ENCODE results near the gene DIP2A.
"Not testable (repeated sequence)": the region's sequence is repeated elsewhere in the genome, so short reads cannot be mapped to it uniquely, and the experiment has no call there.

Gene DIP2A

DNA sequence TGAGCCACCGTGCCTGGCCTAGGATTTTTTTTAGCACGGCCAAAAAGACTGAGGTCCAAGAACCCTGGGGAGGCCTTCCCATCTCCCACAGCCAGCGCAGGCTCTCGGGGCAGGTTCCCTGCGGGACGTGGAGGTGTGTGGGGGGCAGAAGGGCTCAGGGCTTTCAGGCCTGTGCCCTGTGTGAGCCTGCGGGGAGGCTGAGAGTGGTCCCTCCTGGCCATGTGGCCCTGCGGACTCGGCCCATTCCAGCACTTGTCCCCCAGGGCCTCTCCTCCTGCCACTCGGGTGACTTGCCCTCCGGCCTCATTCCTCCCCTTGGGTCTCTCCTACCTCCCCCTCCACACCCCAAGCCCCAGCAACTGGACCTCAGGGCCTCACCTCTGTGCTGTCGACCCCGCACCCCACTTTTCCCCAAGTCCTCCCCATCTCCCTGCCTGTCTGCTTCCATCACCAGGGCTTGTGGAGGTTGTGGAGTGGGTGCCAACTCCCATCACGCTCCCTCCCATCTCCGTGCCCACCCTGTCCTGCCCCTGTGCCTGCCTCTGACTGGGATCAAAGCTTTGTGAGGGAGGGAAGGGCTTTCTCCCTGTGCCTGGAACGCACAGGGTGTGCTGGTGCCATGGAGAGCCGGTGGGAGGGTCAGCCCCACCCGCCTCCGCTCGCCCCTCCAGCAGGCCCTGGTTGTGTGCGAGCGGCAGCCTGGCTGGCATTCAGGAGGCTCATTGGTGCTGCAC is 32.2 kb upstream of the DIP2A start:
- H3K9me3 ChIP-seq (ENCODE audit: low read length) = no peaks in the 10 kb centered on the region
- H3K36me3 ChIP-seq (ENCODE audit: insufficient read depth, low read length) = peaks cover 40% of the 10 kb centered on the region
- no peak overlapping the region for H3K27ac ChIP-seq (ENCODE audit: low read depth, low read length)
- no peaks in the 10 kb centered on the region for H3K4me1 ChIP-seq (ENCODE audit: insufficient read depth, low read length)
- no peak overlapping the region for H3K9ac ChIP-seq (ENCODE audit: low read length)
- H3K27me3 ChIP-seq (ENCODE audit: control insufficient read depth in 1 of 2, insufficient read depth in 2 of 2, low read length in 2 of 2) = no peaks in the 10 kb centered on the region
- no peak overlapping the region for H3K4me3 ChIP-seq (ENCODE audit: low read depth in 1 of 2, low read length in 2 of 2)

DNA sequence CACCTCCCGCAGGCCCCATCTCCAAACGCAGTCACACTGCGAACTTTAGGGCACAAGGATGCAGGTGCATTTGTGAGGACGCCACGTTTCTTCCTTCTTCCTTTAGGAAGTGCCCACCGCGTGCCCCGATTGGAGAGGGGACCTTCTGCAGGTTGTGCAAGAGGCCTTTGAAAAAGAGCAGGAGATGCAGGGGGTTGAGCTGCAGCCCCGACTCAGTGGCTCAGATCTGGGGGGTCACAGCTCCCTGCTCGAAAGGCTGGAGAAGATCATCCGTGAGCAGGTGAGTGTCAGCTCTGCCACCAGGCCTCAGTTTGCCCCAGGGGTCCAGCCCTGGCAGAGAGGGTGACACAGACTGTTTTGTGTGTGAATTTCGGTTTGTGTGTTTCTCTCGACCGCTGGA is 31.2 kb upstream of the DIP2A start:
- Histone ChIP-seq H3K36me3 (ENCODE audit: insufficient read depth, low read length) (peaks cover 50% of the 10 kb centered on the region), H3K9ac (ENCODE audit: low read length) (no peak overlapping the region)

DNA sequence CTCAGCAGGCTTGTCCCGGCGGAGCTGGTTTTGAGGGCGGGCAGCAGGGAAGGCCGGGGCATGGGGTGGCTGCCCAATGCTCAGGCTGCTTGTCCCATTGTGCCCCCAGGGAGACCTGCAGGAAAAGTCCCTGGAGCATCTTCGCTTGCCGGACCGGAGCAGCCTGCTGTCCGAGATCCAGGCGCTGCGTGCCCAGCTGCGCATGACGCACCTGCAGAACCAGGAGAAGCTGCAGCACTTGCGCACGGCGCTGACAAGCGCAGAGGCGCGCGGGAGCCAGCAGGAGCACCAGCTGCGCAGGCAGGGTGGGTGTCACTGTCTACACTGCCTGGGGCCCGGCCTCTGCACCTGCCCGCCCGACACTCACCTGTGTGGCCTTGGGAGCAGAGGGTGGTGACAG is 30.4 kb upstream of the DIP2A start:
- Histone ChIP-seq H3K4me3 (ENCODE audit: low read depth in 1 of 2, low read length in 2 of 2) (no peak overlapping the region), H3K9ac (ENCODE audit: low read length) (no peak overlapping the region), H3K27ac (ENCODE audit: low read depth, low read length) (no peak overlapping the region), H3K9me3 (ENCODE audit: low read length) (no peaks in the 10 kb centered on the region), H3K4me1 (ENCODE audit: insufficient read depth, low read length) (no peaks in the 10 kb centered on the region), H3K27me3 (ENCODE audit: control insufficient read depth in 1 of 2, insufficient read depth in 2 of 2, low read length in 2 of 2) (no peaks in the 10 kb centered on the region), H3K36me3 (ENCODE audit: insufficient read depth, low read length) (peaks cover 50% of the 10 kb centered on the region)

More for the DNA sequence above, 31.2 kb upstream of the DIP2A start:
- no peaks in the 10 kb centered on the region for H3K9me3 ChIP-seq (ENCODE audit: low read length)
- no peaks in the 10 kb centered on the region for H3K4me1 ChIP-seq (ENCODE audit: insufficient read depth, low read length)
- H3K27ac ChIP-seq (ENCODE audit: low read depth, low read length) = no peak overlapping the region
- H3K27me3 ChIP-seq (ENCODE audit: control insufficient read depth in 1 of 2, insufficient read depth in 2 of 2, low read length in 2 of 2) = no peaks in the 10 kb centered on the region
- no peak overlapping the region for H3K4me3 ChIP-seq (ENCODE audit: low read depth in 1 of 2, low read length in 2 of 2)

DNA sequence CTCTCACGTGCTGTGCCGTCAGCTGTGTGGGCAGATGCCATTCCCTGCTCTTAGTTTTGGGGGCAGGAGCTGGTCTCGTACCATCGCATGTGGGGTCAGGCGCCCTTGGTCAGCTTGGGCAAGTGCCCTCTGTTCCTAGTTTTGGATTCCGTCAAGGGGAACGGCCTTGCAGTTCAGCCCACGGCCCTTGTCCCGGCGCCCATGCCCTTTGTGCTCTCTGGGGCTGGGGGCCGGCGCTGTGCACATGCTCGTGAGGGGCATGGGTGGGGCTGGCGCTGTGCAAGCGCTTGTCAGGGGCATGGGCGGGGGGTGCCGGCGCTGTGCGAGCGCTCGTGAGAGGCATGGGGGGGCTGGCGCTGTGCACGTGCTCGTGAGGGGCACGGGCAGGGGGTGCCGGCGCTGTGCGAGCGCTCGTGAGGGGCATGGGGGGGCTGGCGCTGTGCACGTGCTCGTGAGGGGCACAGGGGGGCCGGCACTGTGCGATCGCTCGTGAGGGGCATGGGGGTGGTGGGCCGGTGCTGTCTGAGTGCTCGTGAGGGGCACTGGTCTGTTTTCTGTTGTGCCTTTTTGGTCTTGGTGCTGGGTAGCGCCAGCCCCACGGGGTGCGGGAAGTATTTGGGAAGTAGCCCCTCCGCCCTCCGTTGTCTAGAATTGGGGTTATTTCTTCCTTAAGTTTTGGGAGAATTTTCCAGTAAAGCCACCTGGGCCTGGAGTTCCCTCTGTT is 29.5 kb upstream of the DIP2A start:
- no peaks in the 10 kb centered on the region for H3K27me3 ChIP-seq (ENCODE audit: control insufficient read depth in 1 of 2, insufficient read depth in 2 of 2, low read length in 2 of 2)
- H3K4me1 ChIP-seq (ENCODE audit: insufficient read depth, low read length) = no peaks in the 10 kb centered on the region
- no peak overlapping the region for H3K4me3 ChIP-seq (ENCODE audit: low read depth in 1 of 2, low read length in 2 of 2)
- H3K27ac ChIP-seq (ENCODE audit: low read depth, low read length) = no peak overlapping the region
- peaks cover 50% of the 10 kb centered on the region for H3K36me3 ChIP-seq (ENCODE audit: insufficient read depth, low read length)
- H3K9me3 ChIP-seq (ENCODE audit: low read length) = no peaks in the 10 kb centered on the region
- no peak overlapping the region for H3K9ac ChIP-seq (ENCODE audit: low read length)

DNA sequence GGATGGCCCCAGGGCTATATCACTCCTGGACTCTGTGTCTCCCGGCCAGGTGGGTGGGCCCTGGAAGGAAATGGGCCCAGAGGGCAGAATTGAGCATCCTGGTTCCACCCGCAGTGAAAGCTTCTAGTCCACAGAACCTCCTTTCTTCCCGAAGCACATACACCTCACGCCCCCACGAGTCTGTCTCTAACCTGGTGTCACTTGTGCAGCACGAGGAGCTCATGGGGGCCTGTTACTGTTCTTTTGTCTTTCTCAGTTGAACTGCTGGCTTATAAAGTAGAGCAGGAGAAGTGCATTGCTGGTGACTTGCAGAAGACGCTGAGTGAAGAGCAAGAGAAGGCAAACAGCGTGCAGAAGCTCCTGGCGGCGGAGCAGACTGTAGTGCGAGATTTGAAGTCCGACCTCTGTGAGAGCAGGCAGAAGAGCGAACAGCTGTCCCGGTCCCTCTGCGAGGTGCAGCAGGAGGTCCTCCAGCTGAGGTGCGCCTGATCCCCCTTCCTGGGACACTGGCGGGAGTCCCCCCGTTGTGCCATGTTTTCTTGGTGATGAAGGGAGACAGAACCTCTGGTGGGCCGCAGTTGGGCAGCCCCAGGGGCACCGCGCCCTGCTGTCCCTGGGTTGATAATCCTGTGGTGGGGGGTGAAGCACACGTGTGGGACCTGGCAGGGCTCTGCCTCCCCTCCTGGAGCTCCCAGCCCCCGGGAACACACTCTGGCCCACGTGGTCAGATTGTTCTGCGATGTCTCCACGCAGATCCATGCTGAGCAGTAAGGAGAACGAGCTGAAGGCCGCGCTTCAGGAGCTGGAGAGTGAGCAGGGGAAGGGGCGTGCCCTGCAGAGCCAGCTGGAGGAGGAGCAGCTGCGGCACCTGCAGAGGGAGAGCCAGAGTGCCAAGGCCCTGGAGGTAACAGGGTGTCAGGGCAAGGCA is 28.7 kb upstream of the DIP2A start:
- Histone ChIP-seq H3K36me3 (ENCODE audit: insufficient read depth, low read length) (peaks cover 50% of the 10 kb centered on the region), H3K9ac (ENCODE audit: low read length) (no peak overlapping the region), H3K4me3 (ENCODE audit: low read depth in 1 of 2, low read length in 2 of 2) (no peak overlapping the region), H3K9me3 (ENCODE audit: low read length) (no peaks in the 10 kb centered on the region), H3K27me3 (ENCODE audit: control insufficient read depth in 1 of 2, insufficient read depth in 2 of 2, low read length in 2 of 2) (no peaks in the 10 kb centered on the region), H3K4me1 (ENCODE audit: insufficient read depth, low read length) (no peaks in the 10 kb centered on the region), H3K27ac (ENCODE audit: low read depth, low read length) (no peak overlapping the region)

DNA sequence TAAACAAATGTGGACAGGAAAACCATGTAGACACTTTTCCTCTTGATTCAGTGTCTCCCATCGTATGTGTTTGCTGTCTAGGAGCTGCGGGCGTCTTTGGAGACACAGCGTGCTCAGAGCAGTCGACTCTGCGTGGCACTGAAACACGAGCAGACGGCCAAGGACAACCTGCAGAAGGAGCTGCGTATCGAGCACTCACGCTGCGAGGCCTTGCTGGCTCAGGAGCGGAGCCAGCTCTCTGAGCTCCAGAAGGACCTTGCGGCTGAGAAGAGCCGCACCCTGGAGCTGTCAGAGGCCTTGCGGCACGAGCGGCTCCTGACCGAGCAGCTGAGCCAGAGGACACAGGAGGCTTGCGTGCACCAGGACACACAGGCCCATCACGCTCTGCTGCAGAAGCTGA is 27.2 kb upstream of the DIP2A start:
- Histone ChIP-seq H3K4me1 (ENCODE audit: insufficient read depth, low read length) (no peaks in the 10 kb centered on the region), H3K4me3 (ENCODE audit: low read depth in 1 of 2, low read length in 2 of 2) (no peak overlapping the region), H3K27me3 (ENCODE audit: control insufficient read depth in 1 of 2, insufficient read depth in 2 of 2, low read length in 2 of 2) (no peaks in the 10 kb centered on the region), H3K27ac (ENCODE audit: low read depth, low read length) (no peak overlapping the region), H3K36me3 (ENCODE audit: insufficient read depth, low read length) (peaks cover 54% of the 10 kb centered on the region), H3K9ac (ENCODE audit: low read length) (no peak overlapping the region), H3K9me3 (ENCODE audit: low read length) (no peaks in the 10 kb centered on the region)

DNA sequence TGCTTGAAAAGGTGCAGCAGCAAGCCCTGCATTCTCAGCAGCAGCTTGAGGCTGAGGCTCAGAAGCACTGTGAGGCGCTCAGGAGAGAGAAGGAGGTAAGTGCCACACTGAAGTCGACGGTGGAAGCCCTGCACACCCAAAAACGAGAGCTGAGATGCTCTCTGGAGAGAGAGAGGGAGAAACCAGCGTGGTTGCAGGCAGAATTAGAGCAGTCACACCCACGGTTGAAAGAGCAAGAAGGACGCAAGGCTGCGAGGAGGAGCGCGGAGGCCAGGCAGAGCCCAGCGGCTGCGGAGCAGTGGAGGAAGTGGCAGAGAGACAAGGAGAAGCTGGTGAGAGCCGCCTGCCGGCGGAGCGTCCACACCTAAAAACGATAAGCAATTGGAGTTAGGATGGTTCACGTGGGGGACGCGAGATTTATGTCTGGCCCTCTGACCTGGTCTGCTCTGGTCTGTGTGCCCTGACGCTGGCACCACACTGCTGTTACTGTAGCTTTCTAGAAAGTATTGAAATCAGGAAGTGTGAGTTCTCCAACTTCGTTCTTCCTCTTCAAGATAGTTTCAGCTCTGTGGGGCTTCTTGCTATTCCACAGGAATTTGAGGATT is 26.7 kb upstream of the DIP2A start:
- H3K27me3 ChIP-seq (ENCODE audit: control insufficient read depth in 1 of 2, insufficient read depth in 2 of 2, low read length in 2 of 2) = no peaks in the 10 kb centered on the region
- no peak overlapping the region for H3K27ac ChIP-seq (ENCODE audit: low read depth, low read length)
- no peaks in the 10 kb centered on the region for H3K4me1 ChIP-seq (ENCODE audit: insufficient read depth, low read length)
- H3K9me3 ChIP-seq (ENCODE audit: low read length) = no peaks in the 10 kb centered on the region
- peaks cover 57% of the 10 kb centered on the region for H3K36me3 ChIP-seq (ENCODE audit: insufficient read depth, low read length)
- H3K9ac ChIP-seq (ENCODE audit: low read length) = no peak overlapping the region
- no peak overlapping the region for H3K4me3 ChIP-seq (ENCODE audit: low read depth in 1 of 2, low read length in 2 of 2)

DNA sequence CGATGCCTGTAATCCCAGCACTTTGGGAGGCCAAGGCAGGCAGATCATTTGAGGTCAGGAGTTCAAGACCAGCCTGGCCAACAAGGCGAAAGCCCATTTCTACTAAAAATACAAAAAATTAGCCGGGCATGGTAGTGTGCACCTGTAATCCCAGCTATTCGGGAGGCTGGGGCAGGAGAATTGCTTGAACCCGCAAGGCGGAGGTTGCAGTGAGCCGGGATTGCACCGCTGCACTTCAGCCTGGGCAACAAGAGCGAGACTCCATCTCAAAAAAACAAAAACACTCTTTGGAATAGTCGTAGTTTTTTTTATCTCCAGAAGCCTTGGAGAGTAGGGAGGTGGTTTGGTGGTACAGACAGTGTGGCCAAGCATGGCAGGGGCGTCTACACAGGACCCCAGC is 25.6 kb upstream of the DIP2A start:
- H3K9me3 ChIP-seq (ENCODE audit: low read length); H3K4me3 ChIP-seq (ENCODE audit: low read depth in 1 of 2, low read length in 2 of 2); H3K27me3 ChIP-seq (ENCODE audit: control insufficient read depth in 1 of 2, insufficient read depth in 2 of 2, low read length in 2 of 2); H3K4me1 ChIP-seq (ENCODE audit: insufficient read depth, low read length); H3K9ac ChIP-seq (ENCODE audit: low read length); H3K27ac ChIP-seq (ENCODE audit: low read depth, low read length): not testable (repeated sequence)
- H3K36me3 ChIP-seq (ENCODE audit: insufficient read depth, low read length) = peaks cover 57% of the 10 kb centered on the region

DNA sequence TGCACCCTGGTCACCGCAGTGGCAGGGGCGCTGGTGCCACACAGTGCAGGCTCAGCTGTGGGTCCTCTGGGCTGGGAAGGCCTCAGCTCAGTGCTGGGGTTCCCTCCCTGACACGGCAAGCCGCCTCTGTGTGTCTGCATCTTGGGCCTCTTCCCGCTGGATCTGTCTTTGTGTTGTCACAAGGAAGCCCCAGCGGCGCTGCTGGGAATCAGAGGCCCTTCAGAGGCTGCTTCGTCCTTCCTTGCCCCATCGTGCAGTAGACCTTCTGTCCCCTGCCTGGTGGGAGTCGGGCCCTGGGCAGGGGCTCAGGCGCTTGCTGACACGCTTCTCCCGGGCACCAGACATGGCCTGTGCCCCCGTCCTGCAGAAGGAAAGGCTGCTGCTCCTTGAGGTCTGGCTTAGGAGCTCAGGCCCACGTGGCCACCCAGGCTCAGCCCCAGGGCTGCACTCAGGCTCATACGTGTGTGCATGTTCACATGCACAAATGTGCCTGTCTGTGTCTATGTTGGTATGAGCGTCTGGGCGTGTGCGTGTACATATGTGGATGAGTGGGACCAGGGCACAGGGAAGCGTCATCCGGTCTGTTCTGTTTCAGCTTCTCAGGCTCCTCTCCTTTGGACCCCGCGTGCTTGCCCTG is 24.3 kb upstream of the DIP2A start:
- H3K9me3 ChIP-seq (ENCODE audit: low read length) = no peaks in the 10 kb centered on the region
- no peak overlapping the region for H3K4me3 ChIP-seq (ENCODE audit: low read depth in 1 of 2, low read length in 2 of 2)
- H3K27me3 ChIP-seq (ENCODE audit: control insufficient read depth in 1 of 2, insufficient read depth in 2 of 2, low read length in 2 of 2) = no peaks in the 10 kb centered on the region
- no peak overlapping the region for H3K27ac ChIP-seq (ENCODE audit: low read depth, low read length)
- no peak overlapping the region for H3K9ac ChIP-seq (ENCODE audit: low read length)
- no peaks in the 10 kb centered on the region for H3K4me1 ChIP-seq (ENCODE audit: insufficient read depth, low read length)
- peaks cover 57% of the 10 kb centered on the region for H3K36me3 ChIP-seq (ENCODE audit: insufficient read depth, low read length)

DNA sequence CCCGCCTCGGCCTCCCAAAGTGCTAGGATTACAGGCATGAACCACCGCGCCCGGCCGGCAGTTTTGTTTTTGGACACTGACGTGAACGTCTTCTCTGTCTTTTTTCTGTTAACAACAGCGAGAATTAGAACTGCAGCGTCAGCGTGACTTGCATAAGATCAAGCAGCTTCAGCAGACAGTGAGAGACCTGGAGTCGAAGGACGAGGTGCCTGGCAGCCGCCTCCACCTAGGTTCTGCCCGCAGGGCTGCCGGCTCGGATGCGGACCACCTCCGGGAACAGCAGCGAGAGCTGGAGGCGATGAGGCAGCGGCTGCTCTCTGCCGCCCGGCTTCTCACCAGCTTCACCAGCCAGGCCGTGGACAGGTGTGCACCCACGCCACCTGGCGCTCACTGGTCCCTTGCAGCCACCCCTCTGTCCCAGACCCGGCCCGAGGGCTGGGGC is 22.9 kb upstream of the DIP2A start:
- H3K4me3 ChIP-seq (ENCODE audit: low read depth in 1 of 2, low read length in 2 of 2) = no peak overlapping the region
- no peak overlapping the region for H3K27ac ChIP-seq (ENCODE audit: low read depth, low read length)
- no peaks in the 10 kb centered on the region for H3K27me3 ChIP-seq (ENCODE audit: control insufficient read depth in 1 of 2, insufficient read depth in 2 of 2, low read length in 2 of 2)
- no peaks in the 10 kb centered on the region for H3K4me1 ChIP-seq (ENCODE audit: insufficient read depth, low read length)
- H3K9ac ChIP-seq (ENCODE audit: low read length) = no peak overlapping the region
- no peaks in the 10 kb centered on the region for H3K9me3 ChIP-seq (ENCODE audit: low read length)
- peaks cover 57% of the 10 kb centered on the region for H3K36me3 ChIP-seq (ENCODE audit: insufficient read depth, low read length)

DNA sequence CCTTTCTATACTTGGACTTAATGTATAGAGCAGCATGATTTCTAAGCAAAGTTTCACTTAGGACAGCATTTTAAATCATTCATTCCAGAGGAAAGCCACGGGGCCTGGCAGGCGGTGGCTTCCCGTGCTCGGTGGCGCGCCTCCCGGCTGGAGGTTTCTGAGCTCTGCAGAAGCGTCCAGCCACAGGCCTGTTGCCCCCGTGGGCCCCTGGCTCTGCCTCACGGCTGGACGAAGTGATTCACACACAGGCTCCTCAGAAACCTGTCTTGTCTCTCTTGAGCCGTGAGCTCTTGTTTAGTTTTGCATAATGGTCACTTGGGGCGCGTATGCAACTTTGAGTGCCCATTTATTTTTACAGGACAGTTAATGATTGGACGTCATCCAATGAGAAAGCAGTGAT is 22.1 kb upstream of the DIP2A start:
- H3K9ac ChIP-seq (ENCODE audit: low read length) = no peak overlapping the region
- peaks cover 56% of the 10 kb centered on the region for H3K36me3 ChIP-seq (ENCODE audit: insufficient read depth, low read length)
- no peaks in the 10 kb centered on the region for H3K27me3 ChIP-seq (ENCODE audit: control insufficient read depth in 1 of 2, insufficient read depth in 2 of 2, low read length in 2 of 2)
- no peak overlapping the region for H3K27ac ChIP-seq (ENCODE audit: low read depth, low read length)
- no peaks in the 10 kb centered on the region for H3K9me3 ChIP-seq (ENCODE audit: low read length)
- no peak overlapping the region for H3K4me3 ChIP-seq (ENCODE audit: low read depth in 1 of 2, low read length in 2 of 2)
- no peaks in the 10 kb centered on the region for H3K4me1 ChIP-seq (ENCODE audit: insufficient read depth, low read length)
